ELR (cell line): Measurements from ENCODE around the gene RALGAPA2.

Experiments used
- DNase-seq: peaks from one replicate; pipeline ENCODE4 v3.0.0-alpha.2; 2015; ENCODE audit warnings: low read depth

Gene RALGAPA2

GRCh38 chr20:20497242-20497978, 215.0 kb downstream of the RALGAPA2 start:
- no peak for DNase-seq

- DNase-seq = no peak
Measured at GRCh38 chr20:20495729-20496503, 216.5 kb downstream of the RALGAPA2 start.

- DNase-seq = no peak
Measured at GRCh38 chr20:20493701-20494100, 218.7 kb downstream of the RALGAPA2 start.

GRCh38 chr20:20492521-20493332, 219.7 kb downstream of the RALGAPA2 start:
- no peak for DNase-seq

- DNase-seq = no peak
Measured at GRCh38 chr20:20491784-20492264, 220.6 kb downstream of the RALGAPA2 start.

- peak; percentile 39 for DNase-seq
Measured at GRCh38 chr20:20491110-20491783, 221.2 kb downstream of the RALGAPA2 start.

- DNase-seq = no peak
Measured at GRCh38 chr20:20490673-20491072, 221.8 kb downstream of the RALGAPA2 start.

- DNase-seq = no peak
Measured at GRCh38 chr20:20489648-20490341, 222.6 kb downstream of the RALGAPA2 start.

GRCh38 chr20:20489054-20489453, 223.4 kb downstream of the RALGAPA2 start:
- peak; percentile 27 for DNase-seq

- DNase-seq = no peak
Measured at GRCh38 chr20:20488388-20488787, 224.1 kb downstream of the RALGAPA2 start.

- no peak for DNase-seq
Measured at GRCh38 chr20:20487811-20488210, 224.6 kb downstream of the RALGAPA2 start.

GRCh38 chr20:20483328-20483727, 229.1 kb downstream of the RALGAPA2 start:
- no peak for DNase-seq

GRCh38 chr20:20482453-20482852, 230.0 kb downstream of the RALGAPA2 start:
- DNase-seq = no peak

- DNase-seq = peak; percentile 59
Measured at GRCh38 chr20:20480689-20481088, 231.8 kb downstream of the RALGAPA2 start.

- no peak for DNase-seq
Measured at GRCh38 chr20:20480126-20480525, 232.3 kb downstream of the RALGAPA2 start.

GRCh38 chr20:20477444-20478041, 234.9 kb downstream of the RALGAPA2 start:
- DNase-seq = no peak

- DNase-seq = no peak
Measured at GRCh38 chr20:20476504-20476903, 235.9 kb downstream of the RALGAPA2 start.

- DNase-seq = no peak
Measured at GRCh38 chr20:20473657-20474056, 238.8 kb downstream of the RALGAPA2 start.

GRCh38 chr20:20472684-20473274, 239.7 kb downstream of the RALGAPA2 start:
- no peak for DNase-seq

GRCh38 chr20:20466341-20466879, 246.0 kb downstream of the RALGAPA2 start:
- peak; percentile 57 for DNase-seq
